ENCODE data around the gene TMEM43. TPM values are rescaled to one million over a fixed set of nuclear protein-coding genes. Genes with fewer than 3 reads are reported as not detected.

The TMEM43 gene
- total and polyA plus RNA-seq, 7 experiments from 2014 or later: 30.1 to 55.8 (median 50.3) TPM

- Histone ChIP-seq H3K4me3 (ENCODE audit: low read length) (no peak overlapping the region), H3K27me3 (ENCODE audit: control insufficient read depth in 2 of 2, insufficient read depth in 2 of 2, low read length in 2 of 2) (no peaks in the 10 kb centered on the region), H3K36me3 (ENCODE audit: control insufficient read depth in 2 of 3, insufficient read depth in 3 of 3, low read length in 3 of 3) (peaks cover 0 to 84% (median 14%) of the 10 kb centered on the region in 3 experiments), H3K27ac (ENCODE audit: low read depth, low read length) (no peak overlapping the region), H3K4me1 (ENCODE audit: control insufficient read depth in 2 of 2, insufficient read depth in 2 of 2, low read length in 2 of 2) (peaks cover 4 to 6% of the 10 kb centered on the region in 2 donors), H3K9me3 (ENCODE audit: control insufficient read depth in 2 of 3, low read length in 3 of 3) (no peaks in the 10 kb centered on the region)
- ATAC-seq: no peak
- ChIA-PET CTCF (no interaction called here), POLR2A (interaction anchor here (0.9 to 2.9 kb wide), 4 partner anchors 21 to 38 kb away, joined by 3 to 12 read pairs (median 3); partner anchors contain the start of genes LSM3 and XPC)
- peaks cover 8 to 53% (median 19%) of the 10 kb centered on the region in 5 donors for H3K36me3 Mint-ChIP-seq
- H3K4me3 Mint-ChIP-seq: no peak overlapping the region
- peak overlapping the region in 8 of 9 donors; percentile 18 to 82 (median 62) for H3K27ac Mint-ChIP-seq
- DNase-seq: no peak
- H3K27me3 Mint-ChIP-seq: no peaks in the 10 kb centered on the region
- H3K4me1 Mint-ChIP-seq: peaks cover 11 to 20% (median 17%) of the 10 kb centered on the region in 7 donors
- H3K9me3 Mint-ChIP-seq: peaks cover 0 to 3% (median 0%) of the 10 kb centered on the region in 11 donors
- intact Hi-C loops (cut with micrococcal nuclease): no loop called here
Measured at GRCh38 chr3:14150078-14150477, 25.2 kb downstream of the TMEM43 start.

- H3K27ac ChIP-seq (ENCODE audit: low read depth, low read length): no peak overlapping the region
- H3K27ac Mint-ChIP-seq: peak overlapping the region; percentile 29 to 77 (median 64)
- H3K4me3 ChIP-seq (ENCODE audit: low read length): no peak overlapping the region
- no peak overlapping the region for H3K4me3 Mint-ChIP-seq
- peaks cover 0 to under 1% of the 10 kb centered on the region in 2 donors for H3K4me1 ChIP-seq (ENCODE audit: control insufficient read depth in 2 of 2, insufficient read depth in 2 of 2, low read length in 2 of 2)
- DNase-seq (no peak), ATAC-seq (no peak)
- intact Hi-C loops (cut with micrococcal nuclease): no loop called here
- peaks cover 8 to 49% (median 19%) of the 10 kb centered on the region in 5 donors for H3K36me3 Mint-ChIP-seq
- H3K36me3 ChIP-seq (ENCODE audit: control insufficient read depth in 2 of 3, insufficient read depth in 3 of 3, low read length in 3 of 3): peaks cover 0 to 80% (median 14%) of the 10 kb centered on the region in 3 experiments
- CTCF ChIA-PET: no interaction called here
- H3K27me3 Mint-ChIP-seq: no peaks in the 10 kb centered on the region
- H3K9me3 ChIP-seq (ENCODE audit: control insufficient read depth in 2 of 3, low read length in 3 of 3): no peaks in the 10 kb centered on the region
- H3K9me3 Mint-ChIP-seq: peaks cover 0 to 3% (median 0%) of the 10 kb centered on the region in 11 donors
- H3K27me3 ChIP-seq (ENCODE audit: control insufficient read depth in 2 of 2, insufficient read depth in 2 of 2, low read length in 2 of 2): no peaks in the 10 kb centered on the region
- POLR2A ChIA-PET: interaction anchor here (0.9 to 2.9 kb wide), 3 partner anchors 20 to 28 kb away, joined by 3 to 12 read pairs (median 3); partner anchors contain the start of genes LSM3 and XPC
- H3K4me1 Mint-ChIP-seq: peaks cover 7 to 19% (median 14%) of the 10 kb centered on the region in 7 donors
Measured at GRCh38 chr3:14150491-14151230, 25.8 kb downstream of the TMEM43 start.

- DNase-seq: no peak
- Mint-ChIP-seq H3K27me3 (no peaks in the 10 kb centered on the region), H3K4me3 (no peak overlapping the region), H3K36me3 (peaks cover 15 to 48% (median 21%) of the 10 kb centered on the region in 5 donors), H3K9me3 (peaks cover 0 to 3% (median 0%) of the 10 kb centered on the region in 11 donors), H3K27ac (no peak overlapping the region), H3K4me1 (peaks cover 9 to 22% (median 14%) of the 10 kb centered on the region in 7 donors)
- no peaks in the 10 kb centered on the region for H3K9me3 ChIP-seq (ENCODE audit: control insufficient read depth in 2 of 3, low read length in 3 of 3)
- no peaks in the 10 kb centered on the region for H3K4me1 ChIP-seq (ENCODE audit: control insufficient read depth in 2 of 2, insufficient read depth in 2 of 2, low read length in 2 of 2)
- intact Hi-C loops (cut with micrococcal nuclease): loop anchor here in 1 of 2 donors (2.0 kb wide), 1 partner anchor 23 kb away; no protein-coding TSS in a partner anchor
- no peak overlapping the region for H3K27ac ChIP-seq (ENCODE audit: low read depth, low read length)
- no peak for ATAC-seq
- H3K36me3 ChIP-seq (ENCODE audit: control insufficient read depth in 2 of 3, insufficient read depth in 3 of 3, low read length in 3 of 3): peaks cover 6 to 80% (median 17%) of the 10 kb centered on the region in 3 experiments
- CTCF ChIA-PET: no interaction called here
- no peak overlapping the region for H3K4me3 ChIP-seq (ENCODE audit: low read length)
- H3K27me3 ChIP-seq (ENCODE audit: control insufficient read depth in 2 of 2, insufficient read depth in 2 of 2, low read length in 2 of 2): no peaks in the 10 kb centered on the region
- POLR2A ChIA-PET: interaction anchor here (1.0 to 2.9 kb wide), 3 partner anchors 17 to 27 kb away, joined by 3 to 12 read pairs (median 3); partner anchors contain the start of genes LSM3 and XPC
Measured at GRCh38 chr3:14151471-14152083, 26.7 kb downstream of the TMEM43 start.

- peaks cover 15 to 50% (median 17%) of the 10 kb centered on the region in 5 donors for H3K36me3 Mint-ChIP-seq
- Histone ChIP-seq H3K27ac (ENCODE audit: low read depth, low read length) (no peak overlapping the region), H3K9me3 (ENCODE audit: control insufficient read depth in 2 of 3, low read length in 3 of 3) (no peaks in the 10 kb centered on the region), H3K4me3 (ENCODE audit: low read length) (no peak overlapping the region), H3K36me3 (ENCODE audit: control insufficient read depth in 2 of 3, insufficient read depth in 3 of 3, low read length in 3 of 3) (peaks cover 6 to 80% (median 22%) of the 10 kb centered on the region in 3 experiments), H3K27me3 (ENCODE audit: control insufficient read depth in 2 of 2, insufficient read depth in 2 of 2, low read length in 2 of 2) (no peaks in the 10 kb centered on the region), H3K4me1 (ENCODE audit: control insufficient read depth in 2 of 2, insufficient read depth in 2 of 2, low read length in 2 of 2) (no peaks in the 10 kb centered on the region)
- ATAC-seq (peak; percentile 47), DNase-seq (no peak)
- H3K4me1 Mint-ChIP-seq: peaks cover 6 to 27% (median 22%) of the 10 kb centered on the region in 7 donors
- POLR2A ChIA-PET: interaction anchor here (1.0 to 1.2 kb wide), 2 partner anchors 16 to 23 kb away, joined by 3 read pairs; no protein-coding TSS in a partner anchor
- CTCF ChIA-PET: interaction anchor here (0.6 to 0.7 kb wide), 2 partner anchors 10 to 1802 kb away, joined by 3 read pairs; no protein-coding TSS in a partner anchor
- intact Hi-C loops (cut with micrococcal nuclease): loop anchor here in 1 of 2 donors (2.0 kb wide), 1 partner anchor 22 kb away; no protein-coding TSS in a partner anchor
- H3K27me3 Mint-ChIP-seq: no peaks in the 10 kb centered on the region
- H3K27ac Mint-ChIP-seq: peak overlapping the region in 6 of 9 donors; percentile 25 to 78 (median 62)
- H3K4me3 Mint-ChIP-seq: no peak overlapping the region
- peaks cover 0 to 3% (median 0%) of the 10 kb centered on the region in 11 donors for H3K9me3 Mint-ChIP-seq
Measured at GRCh38 chr3:14152233-14152962, 27.5 kb downstream of the TMEM43 start.

GRCh38 chr3:14152963-14153355, 28.1 kb downstream of the TMEM43 start:
- peaks cover 16 to 51% (median 18%) of the 10 kb centered on the region in 5 donors for H3K36me3 Mint-ChIP-seq

More at GRCh38 chr3:14152963-14153355, 28.1 kb downstream of the TMEM43 start:
- intact Hi-C loops (cut with micrococcal nuclease): loop anchor here in 1 of 2 donors (2.0 kb wide), 1 partner anchor 22 kb away; no protein-coding TSS in a partner anchor
- no peaks in the 10 kb centered on the region for H3K9me3 ChIP-seq (ENCODE audit: control insufficient read depth in 2 of 3, low read length in 3 of 3)
- Mint-ChIP-seq H3K27ac (peak overlapping the region in 6 of 9 donors; percentile 25 to 78 (median 52)), H3K4me1 (peaks cover 6 to 28% (median 24%) of the 10 kb centered on the region in 7 donors), H3K27me3 (no peaks in the 10 kb centered on the region), H3K4me3 (no peak overlapping the region), H3K9me3 (peaks cover 0 to 3% (median 0%) of the 10 kb centered on the region in 11 donors)
- H3K36me3 ChIP-seq (ENCODE audit: control insufficient read depth in 2 of 3, insufficient read depth in 3 of 3, low read length in 3 of 3): peaks cover 8 to 80% (median 26%) of the 10 kb centered on the region in 3 experiments
- no peaks in the 10 kb centered on the region for H3K27me3 ChIP-seq (ENCODE audit: control insufficient read depth in 2 of 2, insufficient read depth in 2 of 2, low read length in 2 of 2)
- no peak overlapping the region for H3K4me3 ChIP-seq (ENCODE audit: low read length)
- H3K27ac ChIP-seq (ENCODE audit: low read depth, low read length): no peak overlapping the region
- POLR2A ChIA-PET: interaction anchor here (1.2 kb wide), 1 partner anchor 16 kb away, joined by 3 read pairs; no protein-coding TSS in a partner anchor
- no peak for DNase-seq
- no peaks in the 10 kb centered on the region for H3K4me1 ChIP-seq (ENCODE audit: control insufficient read depth in 2 of 2, insufficient read depth in 2 of 2, low read length in 2 of 2)
- no peak for ATAC-seq
- CTCF ChIA-PET: interaction anchor here (0.6 to 0.7 kb wide), 2 partner anchors 9 to 1801 kb away, joined by 3 read pairs; no protein-coding TSS in a partner anchor
